ENCODE measurements around the gene TAOK3. TPM values are rescaled to one million over a fixed set of nuclear protein-coding genes. Genes with fewer than 3 reads are reported as not detected.
"Not testable (repeated sequence)": the region's sequence is repeated elsewhere in the genome, so short reads cannot be mapped to it uniquely, and the experiment has no call there.

TAOK3 gene
- polyA plus RNA-seq, 3 donors = 27.1 to 32.7 (median 27.9) TPM

DNA sequence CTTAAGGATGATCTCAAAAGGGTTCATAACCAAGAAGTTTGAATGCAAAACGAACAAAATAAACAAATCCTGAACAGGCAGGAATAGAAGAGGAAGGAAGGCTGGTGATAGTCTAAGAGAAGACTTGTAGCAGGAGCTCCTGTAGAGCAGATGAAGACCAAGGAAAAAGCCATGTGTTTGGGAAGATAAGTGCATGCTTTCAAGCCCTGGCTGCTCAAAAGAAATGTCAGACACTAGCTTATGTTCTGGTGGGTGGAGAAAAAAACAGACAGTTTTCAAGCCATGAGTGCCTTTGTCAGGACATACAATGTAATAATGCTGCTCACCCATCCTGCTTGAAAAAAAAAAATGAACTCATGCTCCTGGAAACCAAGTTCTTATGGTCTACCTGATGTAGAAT lies 27.4 kb downstream of the TAOK3 start:
- DNase-seq = no peak

DNA sequence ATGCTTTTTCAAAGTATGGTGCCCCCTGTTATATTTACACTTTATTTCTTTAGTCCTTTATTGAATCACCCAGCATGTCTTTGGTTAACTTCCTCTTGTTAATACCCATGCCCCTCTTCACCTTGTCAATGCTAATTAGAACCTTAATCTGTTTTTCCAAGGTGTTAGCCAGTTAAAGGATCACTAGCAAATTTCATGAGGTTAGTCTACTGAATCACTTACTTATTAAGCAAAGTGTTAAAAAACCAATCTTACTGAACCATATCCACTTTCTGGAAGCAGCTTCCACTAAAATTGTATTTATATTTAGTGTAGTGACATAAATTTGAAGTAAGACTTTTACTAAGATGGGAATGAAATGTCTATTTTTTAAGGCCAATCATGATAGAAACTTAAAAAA lies 27.9 kb downstream of the TAOK3 start:
- DNase-seq = peak; percentile 12

DNA sequence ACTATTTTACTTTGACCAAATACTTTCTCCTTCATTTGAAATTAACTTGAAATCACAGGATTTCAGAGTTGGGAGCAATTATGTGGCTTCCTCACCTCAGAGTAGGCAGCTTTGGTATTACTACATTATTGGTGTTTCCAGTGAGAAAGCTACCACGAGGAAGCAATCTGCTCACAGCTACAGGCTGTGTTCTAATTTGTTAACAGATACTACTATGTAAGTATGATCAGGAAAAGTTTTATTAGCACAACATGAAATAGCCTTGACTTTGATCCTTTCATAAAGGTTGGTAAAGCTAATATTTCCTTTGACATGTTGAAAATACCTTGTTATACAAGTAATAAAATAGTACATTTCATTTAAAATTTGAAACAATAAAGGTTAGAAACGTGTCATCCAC lies 30.6 kb downstream of the TAOK3 start:
- DNase-seq = no peak

DNA sequence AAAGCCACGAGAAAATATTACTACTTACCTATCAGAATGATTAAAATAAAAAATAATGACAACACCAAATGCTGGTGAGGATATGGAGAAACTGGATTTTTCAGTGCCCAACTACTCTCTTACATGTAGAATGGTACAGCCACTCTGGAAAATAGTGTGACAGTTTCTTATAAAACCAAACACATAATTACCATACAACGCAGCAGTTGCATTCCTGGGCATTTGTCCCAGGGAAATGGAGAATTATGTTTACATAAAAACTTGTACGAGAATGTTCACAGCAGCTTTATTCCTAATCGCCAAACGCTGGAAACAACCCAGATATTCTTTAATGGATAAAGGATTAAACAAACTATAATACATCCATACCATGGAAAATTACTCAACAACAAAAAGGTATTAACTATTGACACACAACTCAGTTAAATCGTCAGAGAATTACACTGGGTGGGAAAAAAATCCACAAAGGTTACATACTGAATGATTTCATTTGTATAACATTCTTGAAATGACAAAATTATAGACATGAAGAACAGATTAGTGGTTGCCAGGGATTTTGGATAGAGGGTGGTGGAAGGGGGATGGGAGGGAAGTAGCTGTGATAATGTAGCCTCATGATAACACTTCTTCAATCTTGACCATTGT lies 35.4 kb downstream of the TAOK3 start:
- DNase-seq = no peak

DNA sequence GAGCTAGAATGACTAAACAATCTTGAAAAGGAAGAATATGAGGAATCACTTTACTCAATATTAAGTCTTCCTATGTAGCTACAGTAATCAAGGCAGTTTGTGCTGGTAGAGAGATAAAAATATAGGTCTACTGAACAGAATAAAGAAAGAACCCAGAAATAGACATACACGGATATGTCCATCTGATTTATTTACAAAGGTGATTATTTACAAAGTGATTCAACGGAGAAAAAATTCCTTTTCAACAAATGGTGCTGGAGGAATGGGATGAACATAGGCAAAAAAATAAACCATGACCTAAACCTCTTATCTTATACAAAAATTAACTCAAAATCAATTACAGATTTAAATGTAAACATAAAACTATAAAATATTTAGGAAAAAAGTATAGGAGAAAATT lies 36.6 kb downstream of the TAOK3 start:
- no peak for DNase-seq

DNA sequence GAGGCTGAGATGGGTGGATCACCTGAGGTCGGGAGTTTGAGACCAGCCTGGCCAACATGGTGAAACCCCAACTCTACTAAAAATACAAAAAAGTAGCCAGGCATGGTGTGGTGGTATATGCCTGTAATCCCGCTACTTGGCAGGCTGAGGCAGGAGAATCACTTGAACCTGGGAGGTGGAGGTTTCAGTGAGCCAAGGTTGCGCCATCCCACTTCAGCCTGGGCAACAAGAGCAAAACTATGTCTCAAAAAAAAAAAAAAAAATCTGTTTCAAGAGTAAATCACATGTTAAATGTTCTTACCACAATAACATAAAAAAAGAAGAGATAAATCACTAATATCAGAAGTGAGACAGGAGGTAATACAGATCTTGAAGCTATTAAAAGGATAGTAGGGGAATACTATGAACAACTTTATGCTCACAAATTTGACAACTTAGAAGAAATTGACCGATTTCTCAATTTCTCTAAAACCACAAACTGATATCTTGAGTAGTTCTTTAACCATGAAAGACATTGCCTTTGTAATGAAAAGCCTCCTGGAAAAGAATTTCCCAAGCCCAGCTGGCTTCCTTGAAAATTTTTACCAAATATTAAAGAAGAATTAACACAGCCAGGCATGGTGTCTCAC lies 37.7 kb downstream of the TAOK3 start:
- DNase-seq = no peak

DNA sequence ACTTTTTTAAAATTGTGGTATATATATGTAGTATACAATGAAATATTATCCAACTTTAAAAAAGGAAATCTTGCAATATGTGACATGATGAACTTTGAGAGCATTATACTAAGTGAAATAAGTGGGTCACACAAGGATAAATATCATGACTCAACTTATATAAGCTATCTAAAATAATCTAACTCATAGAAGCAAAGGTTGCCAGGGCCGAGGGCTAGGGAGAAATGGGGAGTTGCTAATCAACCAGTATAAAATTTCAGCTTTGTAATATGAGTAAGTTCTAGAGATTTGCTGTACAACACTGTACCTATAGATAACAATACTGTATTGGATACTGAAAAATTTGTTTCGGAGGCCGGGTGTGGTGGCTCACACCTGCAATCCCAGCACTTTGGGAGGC lies 38.5 kb downstream of the TAOK3 start:
- no peak for DNase-seq

DNA sequence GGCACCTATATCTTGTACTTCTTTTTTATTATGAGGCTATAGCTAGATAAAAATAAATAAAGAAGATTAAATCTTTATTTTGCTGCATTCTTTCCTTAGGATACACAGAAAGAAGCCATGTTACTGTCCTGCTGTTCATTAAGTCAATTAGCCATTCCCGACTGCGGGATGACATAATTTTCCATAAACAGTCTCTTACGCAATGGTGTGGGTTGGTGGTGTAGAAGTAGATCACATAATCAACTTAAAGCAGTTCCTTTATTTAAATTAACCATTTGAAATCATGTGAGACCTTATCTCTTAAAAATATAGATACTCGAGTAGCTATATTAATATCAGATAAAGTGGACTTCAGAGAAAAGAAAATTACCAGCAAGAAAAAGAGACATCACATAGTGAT lies 40.2 kb downstream of the TAOK3 start:
- DNase-seq = no peak

DNA sequence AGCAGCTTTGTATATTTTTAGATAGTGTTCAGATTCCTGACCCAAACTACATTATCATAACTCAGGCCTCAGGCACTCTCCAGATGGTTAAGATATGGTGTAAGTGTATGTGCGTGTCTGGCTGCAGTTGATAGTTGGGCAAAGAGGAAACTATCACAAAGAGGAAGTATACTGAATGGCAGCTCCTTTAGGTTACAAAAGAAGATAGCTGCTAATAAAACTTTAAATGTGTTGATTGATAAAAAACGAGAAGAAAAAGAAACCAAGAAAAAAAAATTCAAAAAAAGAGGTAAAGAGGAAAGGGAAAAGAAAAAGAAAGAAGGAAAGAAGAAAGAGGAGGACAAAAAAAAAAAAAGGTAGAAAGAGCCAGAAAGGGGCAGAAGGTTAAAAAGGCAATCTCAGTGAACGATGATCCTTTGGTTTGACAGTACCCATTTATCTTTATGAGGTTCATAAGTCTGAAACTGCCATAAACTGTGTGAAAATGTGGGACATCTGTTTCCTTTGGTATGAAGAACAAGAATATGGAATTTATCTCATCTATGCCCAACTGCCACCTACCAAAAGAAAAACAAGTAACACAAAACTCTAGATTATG lies 42.2 kb downstream of the TAOK3 start:
- DNase-seq = no peak

DNA sequence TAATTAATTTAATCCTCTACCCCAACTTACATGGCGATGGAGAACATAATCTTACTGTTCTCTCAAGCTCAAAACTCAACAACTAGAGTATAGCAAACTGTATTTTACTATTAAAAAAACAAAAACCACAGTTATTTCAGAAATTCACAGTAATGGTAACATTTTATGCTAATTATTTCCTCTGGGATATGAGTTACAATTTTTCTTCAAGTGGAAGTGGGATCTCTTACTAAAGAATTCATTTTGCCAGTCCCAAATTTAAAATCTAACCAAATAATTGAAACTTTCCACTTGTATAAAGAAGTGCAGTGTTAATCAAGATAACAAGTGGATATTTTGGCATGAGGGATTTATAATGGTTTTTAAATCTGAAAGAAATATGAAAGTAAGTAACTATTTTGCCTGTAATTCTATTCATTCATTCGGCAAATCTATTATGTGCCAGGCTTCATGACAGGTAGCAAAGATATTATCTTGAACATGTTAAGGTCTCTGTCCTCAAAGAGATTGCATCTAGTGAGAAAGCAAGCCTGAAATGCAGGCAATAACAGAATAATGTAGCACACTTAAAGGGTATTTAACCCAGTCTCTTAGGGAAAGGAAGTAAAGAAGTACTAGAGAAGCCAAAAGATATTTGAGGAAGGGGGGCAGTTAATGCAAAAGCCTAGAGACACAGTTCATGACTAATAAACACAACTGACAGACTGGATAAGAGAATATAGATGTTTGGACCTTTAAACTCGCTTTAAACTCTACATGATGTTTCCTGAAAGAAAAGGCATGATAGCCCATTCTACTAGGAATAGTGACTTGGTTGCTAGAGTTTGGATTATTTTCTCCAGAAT lies 44.0 kb downstream of the TAOK3 start:
- no peak for DNase-seq

DNA sequence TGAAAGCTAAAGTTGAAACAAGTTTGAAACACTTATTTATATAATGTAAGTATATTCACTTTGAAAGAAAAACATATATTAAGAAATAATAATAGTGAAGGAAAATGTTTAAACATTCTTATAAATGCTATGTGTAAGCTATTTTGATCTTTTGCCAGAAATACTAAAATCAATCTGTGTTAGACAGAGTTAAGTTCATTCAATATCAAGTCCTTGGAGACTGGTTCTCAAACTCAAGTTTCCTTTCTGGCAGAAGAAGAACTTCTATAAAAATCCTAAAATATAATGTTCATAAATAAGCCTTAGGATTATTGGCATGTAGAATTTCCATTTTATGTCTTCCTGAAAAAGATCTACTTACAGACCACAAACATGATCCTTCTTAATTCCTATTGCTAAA lies 45.3 kb downstream of the TAOK3 start:
- DNase-seq = no peak

DNA sequence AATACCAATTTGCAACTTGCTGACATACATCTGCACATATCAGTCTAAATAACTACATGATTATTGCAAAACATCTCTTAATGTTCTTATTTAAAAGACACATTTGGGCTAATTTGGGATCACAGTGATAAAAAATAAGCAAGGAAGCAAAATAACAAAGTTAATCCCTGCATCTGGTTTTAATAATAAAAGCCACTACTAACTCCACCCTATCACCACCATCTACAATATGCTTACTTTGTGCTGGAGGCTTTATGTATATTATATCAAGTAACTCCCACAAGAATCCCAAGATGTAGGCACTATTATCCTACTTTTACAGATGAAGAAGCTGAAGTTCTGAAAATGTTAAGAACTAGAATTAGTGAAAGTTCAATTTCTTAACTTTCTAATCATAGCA lies 45.7 kb downstream of the TAOK3 start:
- no peak for DNase-seq

DNA sequence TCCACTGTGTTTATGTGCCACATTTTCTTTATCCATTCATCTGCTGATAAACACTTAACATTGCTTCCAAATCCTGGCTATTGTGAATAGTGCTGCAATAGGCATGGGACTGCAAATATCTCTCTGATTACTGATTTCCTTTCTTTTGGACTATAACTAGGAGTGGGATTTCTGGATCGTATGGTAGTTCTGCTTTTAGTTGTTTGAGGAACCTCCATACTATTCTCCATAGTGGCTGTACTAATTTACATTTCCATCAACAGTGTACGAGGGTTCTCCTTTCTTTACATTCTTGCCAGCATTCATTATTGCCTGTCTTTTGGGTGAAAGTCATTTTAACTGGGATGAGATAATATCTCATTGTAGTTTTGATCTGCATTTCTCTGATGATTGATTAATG lies 47.6 kb downstream of the TAOK3 start:
- DNase-seq = no peak

DNA sequence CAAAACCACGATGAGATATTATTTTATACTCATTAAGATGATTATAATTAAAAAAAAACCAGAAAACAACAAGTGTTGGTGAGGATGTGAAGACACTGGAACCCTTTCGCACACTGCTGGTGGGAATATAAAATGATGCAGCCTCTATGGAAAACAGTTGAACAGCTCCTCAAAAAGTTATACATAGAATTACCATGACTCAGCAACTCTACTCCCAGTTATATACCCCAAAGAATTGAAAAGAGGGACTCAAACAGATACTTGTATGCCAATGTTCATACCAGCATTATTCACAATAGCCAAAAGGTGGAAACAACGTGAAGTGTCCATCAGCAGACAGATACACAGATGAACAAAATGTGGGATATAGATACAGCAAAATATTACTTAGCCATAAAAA lies 53.1 kb downstream of the TAOK3 start:
- DNase-seq = no peak

DNA sequence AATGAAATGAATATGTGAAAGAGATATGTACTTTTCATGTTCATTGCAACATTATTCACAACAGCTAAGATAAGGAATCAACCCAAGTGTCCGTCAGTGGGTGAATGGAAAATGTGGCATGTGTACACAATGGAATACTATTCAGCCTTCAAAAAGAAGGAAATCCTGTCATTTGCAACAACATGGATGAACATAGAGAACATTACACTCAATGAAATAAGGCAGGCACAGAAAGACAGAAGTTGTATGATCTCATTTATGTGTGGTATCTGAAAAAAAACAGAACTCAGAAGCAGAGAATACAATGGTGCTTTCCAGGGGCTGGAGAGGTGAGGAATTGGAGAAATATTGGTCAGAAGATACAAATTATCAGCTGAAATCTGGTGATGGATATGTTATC lies 54.0 kb downstream of the TAOK3 start:
- no peak for DNase-seq

DNA sequence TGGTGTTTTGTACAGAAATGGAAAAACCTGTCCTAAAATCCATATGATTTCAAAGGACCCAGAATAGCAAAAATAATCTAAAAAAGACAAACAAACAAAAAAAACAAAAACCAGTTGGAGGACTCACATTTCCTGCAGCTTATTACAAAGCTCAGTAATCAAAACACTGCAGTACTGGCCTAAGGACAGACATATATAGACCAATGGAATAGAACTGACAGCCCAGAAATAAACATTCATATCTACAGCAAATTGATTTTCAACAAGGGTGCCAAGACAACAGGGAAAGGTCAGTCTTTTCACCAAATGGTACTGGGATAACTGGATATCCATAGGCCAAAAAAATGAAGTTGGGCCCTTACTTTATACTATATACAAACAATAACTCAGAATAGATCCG lies 55.0 kb downstream of the TAOK3 start:
- no peak for DNase-seq

DNA sequence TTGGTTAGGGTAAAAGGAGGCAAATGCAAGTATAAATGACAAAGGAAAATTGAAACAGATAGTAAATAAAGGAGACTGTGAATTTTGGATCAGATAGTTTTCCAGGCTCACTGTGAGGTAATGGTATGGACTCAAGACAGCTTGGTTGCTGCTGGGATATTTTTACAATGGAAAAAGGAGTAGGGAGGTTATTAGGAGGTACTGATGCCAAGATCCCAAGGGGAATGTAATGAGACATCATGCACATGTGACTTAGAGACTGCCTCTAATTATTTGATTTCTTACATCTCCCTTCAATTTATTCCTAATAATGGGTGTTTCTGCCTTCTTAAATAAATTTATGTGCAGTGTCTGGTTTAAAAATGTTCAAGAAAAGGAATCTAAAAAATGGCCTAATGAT lies 56.9 kb downstream of the TAOK3 start:
- no peak for DNase-seq

DNA sequence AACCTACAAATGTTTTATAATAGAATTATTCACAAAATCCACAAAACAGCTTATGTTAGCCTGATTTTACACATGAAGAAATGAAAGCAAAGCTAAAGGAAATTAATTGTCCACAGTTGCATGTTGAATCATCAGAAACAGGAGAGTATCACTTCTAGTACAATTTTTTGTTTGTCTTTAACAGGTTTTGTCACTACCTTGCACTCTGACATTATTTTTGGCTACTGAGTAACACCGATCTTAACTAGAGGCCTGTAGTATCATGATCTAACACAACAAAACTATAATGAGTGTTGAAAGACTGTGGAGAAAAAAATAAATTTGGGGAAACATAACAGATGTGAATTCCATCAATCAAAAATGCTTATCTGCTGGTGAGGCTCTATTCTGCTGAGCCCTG lies 60.1 kb downstream of the TAOK3 start:
- no peak for DNase-seq

DNA sequence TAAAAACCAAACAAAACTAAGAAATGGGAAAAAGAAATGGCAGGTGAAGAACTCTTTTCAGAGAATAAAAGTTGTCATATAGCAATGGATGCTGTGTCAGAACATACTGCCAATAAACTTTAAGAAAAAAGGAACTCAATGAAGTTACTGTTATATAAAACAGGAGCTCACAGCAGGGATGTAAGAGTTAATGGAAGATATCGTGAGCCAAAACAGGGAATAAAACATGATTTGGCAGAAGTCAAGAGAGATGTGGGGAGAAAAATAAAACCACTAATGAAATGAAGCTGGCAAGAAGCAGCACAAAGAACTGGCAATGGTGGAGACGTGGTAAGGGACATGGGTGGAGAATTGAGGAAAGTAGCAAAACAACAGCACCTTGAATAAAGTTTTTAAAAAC lies 61.0 kb downstream of the TAOK3 start:
- no peak for DNase-seq

DNA sequence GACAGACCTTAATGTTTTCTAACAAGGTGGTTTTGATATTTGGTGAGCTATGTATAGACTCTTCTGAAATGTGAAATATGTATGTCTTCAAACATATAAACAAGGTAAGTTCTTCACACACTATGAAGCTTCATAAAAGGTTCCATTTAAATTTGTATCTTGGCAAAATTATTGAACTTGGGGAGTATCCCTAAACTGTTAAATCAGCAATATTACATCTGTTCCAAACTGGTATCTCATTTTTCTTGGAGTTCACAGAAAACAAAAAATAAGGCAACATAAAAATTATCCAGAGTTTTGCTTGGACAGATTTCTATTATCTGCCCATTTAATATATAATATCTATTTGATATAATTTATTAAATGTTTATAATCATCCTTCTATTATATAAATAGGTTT lies 62.4 kb downstream of the TAOK3 start:
- DNase-seq = no peak

DNA sequence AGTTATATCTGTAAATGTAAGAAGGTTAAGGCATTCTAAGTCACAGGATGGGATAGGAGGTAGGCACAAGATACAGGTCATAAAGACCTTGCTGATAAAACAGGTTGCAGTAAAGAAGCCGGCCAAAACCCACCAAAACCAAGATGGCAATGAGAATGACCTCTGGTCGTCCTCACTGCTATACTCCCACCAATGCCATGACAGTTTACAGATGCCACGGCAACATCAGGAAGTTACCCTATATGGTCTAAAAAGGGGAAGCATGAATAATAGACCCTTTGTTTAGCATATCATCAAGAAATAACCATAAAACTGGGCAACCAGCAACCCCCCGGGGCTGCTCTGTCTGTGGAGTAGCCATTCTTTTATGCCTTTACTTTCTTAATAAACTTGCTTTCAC lies 64.7 kb downstream of the TAOK3 start:
- not testable (repeated sequence) for DNase-seq

DNA sequence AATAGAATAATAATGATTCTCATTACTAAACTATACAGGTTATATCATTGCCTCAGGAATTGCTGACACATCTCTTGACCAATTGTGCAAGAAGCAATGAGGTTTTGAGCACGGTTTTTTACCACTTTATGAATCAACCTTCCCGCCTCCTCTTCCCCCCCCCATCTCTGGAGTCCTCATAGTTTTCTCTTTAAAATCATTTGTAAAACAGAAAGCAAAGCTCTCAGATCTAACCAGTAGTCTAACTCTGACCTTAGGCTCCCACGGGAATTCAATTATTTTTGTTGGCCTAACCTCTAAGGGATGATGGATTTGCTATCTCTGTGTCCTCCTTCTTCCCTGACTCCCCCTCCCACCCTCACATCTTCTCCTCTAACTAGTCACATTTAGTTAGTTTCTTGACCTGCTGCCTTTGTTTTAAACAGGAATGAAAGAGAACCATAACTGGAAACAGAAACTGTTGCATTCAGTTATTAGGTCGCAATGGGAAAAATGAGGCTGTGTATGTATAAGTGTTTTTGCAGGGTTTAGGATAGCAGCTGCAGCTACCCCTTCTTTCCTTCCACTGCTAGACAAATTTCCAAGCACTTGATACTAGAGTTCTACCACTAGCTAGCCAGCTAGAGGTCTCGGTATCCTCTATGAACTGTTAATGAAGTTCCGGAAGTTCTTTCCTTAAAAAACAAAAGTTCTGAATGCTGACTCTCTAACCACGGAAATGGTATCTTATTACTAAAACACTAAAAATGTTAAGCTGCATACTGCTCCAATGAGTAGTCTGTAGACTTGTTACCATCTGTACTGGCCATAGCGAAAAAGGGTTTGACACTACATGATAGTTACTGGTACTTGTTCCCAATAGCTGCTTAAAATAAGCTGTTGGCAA lies 65.4 kb downstream of the TAOK3 start:
- DNase-seq = no peak

All from renal pelvis (tissue), 4 donors.